GM12872 (cell line): ENCODE results near the gene CNTNAP2.

Source experiments
- TF ChIP-seq, protein P1 (sequence below): IDR thresholded peaks from 3 replicates; pipeline ENCODE4 v1.5.1; 2011; ENCODE audit warnings: low read depth, mild to moderate bottlenecking, low read length, moderate library complexity; ENCODE audit not compliant: insufficient read depth

Gene CNTNAP2

DNA sequence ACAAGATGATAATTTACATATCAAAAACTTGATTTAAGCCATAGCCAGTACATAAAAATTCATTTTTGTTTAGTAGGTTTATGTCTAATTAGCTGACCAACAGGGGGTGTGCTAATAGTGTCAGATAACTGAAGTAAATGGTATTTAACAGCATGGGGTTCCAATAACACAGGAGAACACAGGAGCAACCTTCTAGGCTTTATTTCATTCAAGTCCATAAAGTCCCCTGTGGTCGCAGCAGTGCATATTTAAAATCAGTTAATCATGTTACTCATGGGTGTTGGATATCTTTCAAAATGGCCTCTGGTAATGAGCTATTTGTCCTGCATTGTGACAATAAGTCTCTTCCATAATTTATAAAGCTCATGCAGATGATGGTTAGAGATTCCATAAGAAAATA, 238.6 kb downstream of the CNTNAP2 start:
- TF ChIP-seq, protein P1, sequence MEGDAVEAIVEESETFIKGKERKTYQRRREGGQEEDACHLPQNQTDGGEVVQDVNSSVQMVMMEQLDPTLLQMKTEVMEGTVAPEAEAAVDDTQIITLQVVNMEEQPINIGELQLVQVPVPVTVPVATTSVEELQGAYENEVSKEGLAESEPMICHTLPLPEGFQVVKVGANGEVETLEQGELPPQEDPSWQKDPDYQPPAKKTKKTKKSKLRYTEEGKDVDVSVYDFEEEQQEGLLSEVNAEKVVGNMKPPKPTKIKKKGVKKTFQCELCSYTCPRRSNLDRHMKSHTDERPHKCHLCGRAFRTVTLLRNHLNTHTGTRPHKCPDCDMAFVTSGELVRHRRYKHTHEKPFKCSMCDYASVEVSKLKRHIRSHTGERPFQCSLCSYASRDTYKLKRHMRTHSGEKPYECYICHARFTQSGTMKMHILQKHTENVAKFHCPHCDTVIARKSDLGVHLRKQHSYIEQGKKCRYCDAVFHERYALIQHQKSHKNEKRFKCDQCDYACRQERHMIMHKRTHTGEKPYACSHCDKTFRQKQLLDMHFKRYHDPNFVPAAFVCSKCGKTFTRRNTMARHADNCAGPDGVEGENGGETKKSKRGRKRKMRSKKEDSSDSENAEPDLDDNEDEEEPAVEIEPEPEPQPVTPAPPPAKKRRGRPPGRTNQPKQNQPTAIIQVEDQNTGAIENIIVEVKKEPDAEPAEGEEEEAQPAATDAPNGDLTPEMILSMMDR: no peak

DNA sequence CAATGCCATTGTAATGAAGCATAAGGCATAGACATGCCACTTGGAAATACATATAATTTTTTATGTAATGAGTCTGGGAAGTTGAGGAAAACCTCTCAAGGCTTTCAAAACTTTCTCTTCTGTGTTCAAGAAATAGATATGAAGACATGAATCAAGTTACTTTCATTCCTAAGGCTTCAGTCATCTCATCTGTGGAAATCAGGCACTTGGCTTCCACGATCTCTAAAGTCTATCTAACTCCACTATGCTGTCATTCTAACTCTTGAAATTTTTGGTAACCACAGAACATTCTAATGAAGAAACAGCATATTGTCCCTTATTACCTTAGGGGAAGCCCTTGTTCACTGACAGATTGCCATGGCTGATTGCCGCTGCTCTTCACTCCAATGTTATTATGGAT, 242.6 kb downstream of the CNTNAP2 start:
- TF ChIP-seq, protein P1: no peak

DNA sequence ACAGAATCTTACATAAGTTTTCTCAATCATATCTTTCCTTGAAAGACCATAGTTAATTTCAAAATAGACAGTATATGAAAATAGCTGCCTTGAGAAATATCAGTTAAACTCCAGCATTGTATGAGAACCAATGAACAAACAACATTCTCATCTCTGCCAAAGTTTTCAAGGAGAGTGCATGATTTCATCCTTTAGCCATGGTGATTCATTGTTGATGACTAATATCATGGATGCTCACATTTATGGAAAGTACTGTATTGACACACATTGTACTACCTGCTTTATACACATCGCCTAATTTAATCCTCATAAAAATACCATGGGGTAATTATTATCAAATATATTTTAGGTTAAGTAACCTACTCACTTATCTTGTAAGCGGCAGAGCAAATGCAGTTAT, 250.3 kb downstream of the CNTNAP2 start:
- TF ChIP-seq, protein P1: no peak

- TF ChIP-seq, protein P1: no peak
Measured at GRCh38 chr7:146370171-146370570, 253.6 kb downstream of the CNTNAP2 start.

GRCh38 chr7:146375170-146375569, 258.6 kb downstream of the CNTNAP2 start:
- TF ChIP-seq, protein P1: no peak

GRCh38 chr7:146378196-146378595, 261.6 kb downstream of the CNTNAP2 start:
- TF ChIP-seq, protein P1: no peak

DNA sequence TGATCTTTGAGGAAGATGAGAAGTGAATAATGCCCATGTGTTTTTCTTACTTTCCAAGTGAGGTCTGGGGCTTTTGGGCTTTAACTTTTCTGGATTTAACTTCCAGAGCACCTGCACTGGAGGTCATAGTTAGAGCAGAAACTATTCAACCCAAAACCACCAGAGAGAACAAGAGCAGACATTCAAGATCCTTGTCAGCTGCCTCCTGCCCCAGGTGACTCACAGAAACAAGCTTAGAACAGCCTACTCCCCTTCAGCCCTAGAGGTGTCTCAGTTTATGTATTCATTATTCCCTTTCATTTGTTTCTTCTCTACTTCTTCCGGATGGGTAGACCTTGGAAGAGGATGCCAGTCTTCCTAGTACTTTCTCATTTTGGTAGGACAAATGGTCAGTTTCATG, 270.5 kb downstream of the CNTNAP2 start:
- TF ChIP-seq, protein P1: no peak

DNA sequence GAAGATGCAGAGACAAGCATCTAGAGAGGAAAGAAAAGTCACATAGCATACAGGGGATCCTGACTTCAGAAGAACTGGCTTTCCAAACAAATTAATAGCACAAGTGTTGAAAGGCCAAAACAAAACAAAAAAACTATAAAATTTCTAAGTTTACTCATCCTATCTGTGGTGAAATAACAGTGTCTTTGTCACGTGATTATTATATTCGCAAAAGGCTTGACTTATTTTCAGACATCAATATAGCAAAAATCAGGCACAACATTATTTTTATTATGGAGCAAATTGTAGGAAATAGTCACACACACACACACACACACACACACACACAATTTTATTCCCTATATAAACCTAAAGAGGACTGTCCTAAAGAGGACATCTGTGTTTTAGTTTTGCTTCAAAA, 272.3 kb downstream of the CNTNAP2 start:
- TF ChIP-seq, protein P1: no peak
